Measurements from ENCODE around the gene MMEL1. TPM values are rescaled to one million over a fixed set of nuclear protein-coding genes. Genes with fewer than 3 reads are reported as not detected.
"Not testable (repeated sequence)": the region's sequence is repeated elsewhere in the genome, so short reads cannot be mapped to it uniquely, and the experiment has no call there.

Gene MMEL1
- total and polyA plus RNA-seq, 2 experiments from 2014 or later, result not detected

DNA sequence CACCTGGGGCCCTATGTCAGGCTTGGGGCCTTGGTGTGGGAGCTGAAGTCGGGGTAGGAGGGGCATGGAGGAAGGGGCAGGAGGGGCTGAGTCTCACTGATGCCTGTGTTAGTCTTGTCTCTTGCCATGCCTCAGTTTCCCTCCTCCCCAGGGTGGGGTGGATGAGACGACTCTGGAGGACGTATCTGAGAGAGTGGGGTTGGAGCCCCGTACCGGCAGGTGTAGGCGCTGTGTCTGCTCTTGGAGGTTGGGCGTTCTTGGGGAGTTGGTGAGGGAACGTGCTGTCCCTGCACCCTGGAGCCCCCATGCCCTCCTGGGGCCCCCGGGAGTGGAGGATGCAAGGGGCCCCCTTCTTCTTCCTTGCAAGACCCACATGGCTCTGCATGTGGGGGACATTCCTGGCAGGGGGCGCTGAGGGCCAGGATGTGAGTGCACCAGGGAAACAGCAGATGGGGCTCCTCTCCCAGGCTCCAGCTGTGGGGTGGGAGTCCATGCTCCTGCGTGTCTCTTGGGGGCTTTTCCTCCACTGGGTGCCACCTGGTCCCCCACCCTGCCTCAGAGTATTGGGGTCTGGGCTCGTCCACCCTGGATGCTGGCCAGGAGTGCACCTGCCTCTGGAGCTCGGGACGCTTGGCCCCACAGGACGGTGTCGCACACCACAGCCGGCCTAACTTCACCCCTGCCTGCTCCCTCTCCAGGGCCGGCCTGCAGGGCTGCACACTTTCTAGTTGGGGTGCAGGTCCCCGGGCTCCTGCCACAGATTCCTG is 78.0 kb downstream of the MMEL1 start:
- peak; percentile 29 to 40 for DNase-seq (ENCODE audit: low read depth in 1 of 2, low spot score in 1 of 2)
- no peak overlapping the region for H3K27ac ChIP-seq

DNA sequence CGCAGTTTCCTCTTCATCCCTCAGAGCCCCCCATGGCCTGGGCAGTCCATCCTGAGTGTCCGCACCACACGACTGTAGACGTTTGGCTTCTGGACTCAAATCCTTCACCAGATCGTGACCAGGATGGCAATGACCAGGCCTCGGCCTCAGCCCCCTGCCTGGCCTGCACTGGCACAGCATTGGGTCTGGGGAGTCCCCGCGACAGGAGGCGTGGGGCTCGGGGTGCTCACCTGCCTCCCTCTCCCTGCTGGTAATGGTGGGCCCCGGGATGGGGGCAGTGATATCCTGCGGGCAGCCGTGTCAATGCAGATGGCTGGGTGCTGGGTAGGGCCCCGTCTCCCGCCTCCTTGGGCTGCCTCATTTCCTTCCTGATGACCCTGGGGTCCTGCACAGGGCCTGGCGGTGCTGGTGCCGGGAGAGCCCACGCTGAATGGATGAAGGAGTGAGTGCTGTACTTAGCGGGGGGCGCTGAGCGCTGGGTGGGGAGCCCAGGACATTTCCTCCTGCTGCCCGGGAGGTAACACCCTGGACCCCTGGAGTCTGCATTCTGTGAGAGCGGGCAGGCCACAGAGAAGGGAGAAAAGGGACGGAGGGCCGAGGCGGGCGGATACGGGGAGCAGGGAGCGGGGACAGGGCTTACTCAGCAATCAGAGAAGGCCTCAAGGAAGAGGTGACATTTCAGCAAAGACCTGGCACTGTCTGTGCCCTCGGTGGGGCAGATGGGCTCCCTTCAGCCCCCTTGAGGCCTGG is 78.8 kb downstream of the MMEL1 start:
- DNase-seq (ENCODE audit: low read depth in 1 of 2, low spot score in 1 of 2), result no peak
- H3K4me3 ChIP-seq, result no peak overlapping the region
- H3K36me3 ChIP-seq, result no peaks in the 10 kb centered on the region
- no peaks in the 10 kb centered on the region for H3K9me3 ChIP-seq (ENCODE audit: low read depth)
- no peaks in the 10 kb centered on the region for H3K27me3 ChIP-seq
- H3K27ac ChIP-seq, result no peak overlapping the region
- TF ChIP-seq, protein P1, sequence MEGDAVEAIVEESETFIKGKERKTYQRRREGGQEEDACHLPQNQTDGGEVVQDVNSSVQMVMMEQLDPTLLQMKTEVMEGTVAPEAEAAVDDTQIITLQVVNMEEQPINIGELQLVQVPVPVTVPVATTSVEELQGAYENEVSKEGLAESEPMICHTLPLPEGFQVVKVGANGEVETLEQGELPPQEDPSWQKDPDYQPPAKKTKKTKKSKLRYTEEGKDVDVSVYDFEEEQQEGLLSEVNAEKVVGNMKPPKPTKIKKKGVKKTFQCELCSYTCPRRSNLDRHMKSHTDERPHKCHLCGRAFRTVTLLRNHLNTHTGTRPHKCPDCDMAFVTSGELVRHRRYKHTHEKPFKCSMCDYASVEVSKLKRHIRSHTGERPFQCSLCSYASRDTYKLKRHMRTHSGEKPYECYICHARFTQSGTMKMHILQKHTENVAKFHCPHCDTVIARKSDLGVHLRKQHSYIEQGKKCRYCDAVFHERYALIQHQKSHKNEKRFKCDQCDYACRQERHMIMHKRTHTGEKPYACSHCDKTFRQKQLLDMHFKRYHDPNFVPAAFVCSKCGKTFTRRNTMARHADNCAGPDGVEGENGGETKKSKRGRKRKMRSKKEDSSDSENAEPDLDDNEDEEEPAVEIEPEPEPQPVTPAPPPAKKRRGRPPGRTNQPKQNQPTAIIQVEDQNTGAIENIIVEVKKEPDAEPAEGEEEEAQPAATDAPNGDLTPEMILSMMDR (IDR thresholded peaks at IDR 0.05; ENCODE audit: low read depth, low read length), result no peak
- peaks cover 10% of the 10 kb centered on the region for H3K4me1 ChIP-seq (ENCODE audit: low read depth)

More for the DNA sequence above, 78.0 kb downstream of the MMEL1 start:
- H3K27me3 ChIP-seq, result no peaks in the 10 kb centered on the region
- TF ChIP-seq, protein P1 (IDR thresholded peaks at IDR 0.05; ENCODE audit: low read depth, low read length), result peak; percentile 42
- no peak overlapping the region for H3K4me3 ChIP-seq
- no peaks in the 10 kb centered on the region for H3K36me3 ChIP-seq
- no peaks in the 10 kb centered on the region for H3K9me3 ChIP-seq (ENCODE audit: low read depth)
- peaks cover 10% of the 10 kb centered on the region for H3K4me1 ChIP-seq (ENCODE audit: low read depth)

DNA sequence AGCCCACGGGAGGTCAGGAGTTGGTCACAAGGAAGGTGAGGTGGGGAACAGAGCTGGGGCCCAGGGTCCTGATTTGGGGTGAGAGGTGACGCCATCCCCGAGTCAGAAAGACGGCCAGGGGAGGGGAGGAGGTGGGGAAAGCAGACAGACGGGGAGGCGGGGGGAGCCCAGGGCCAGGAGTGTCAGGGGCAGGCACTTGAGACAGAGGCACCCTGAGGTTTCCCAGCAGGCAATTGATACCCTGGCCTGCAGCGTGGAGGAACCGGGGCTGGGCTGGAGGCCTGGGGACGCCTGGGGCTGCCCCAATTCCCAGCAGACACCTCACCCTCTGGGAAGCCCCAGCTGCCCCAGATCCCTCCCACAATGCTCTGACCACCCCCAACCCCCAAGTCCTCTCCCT is 79.7 kb downstream of the MMEL1 start:
- not testable (repeated sequence) for H3K4me1 ChIP-seq (ENCODE audit: low read depth); H3K9me3 ChIP-seq (ENCODE audit: low read depth); DNase-seq (ENCODE audit: low read depth in 1 of 2, low spot score in 1 of 2); H3K27ac ChIP-seq; H3K4me3 ChIP-seq; H3K27me3 ChIP-seq; H3K36me3 ChIP-seq

DNA sequence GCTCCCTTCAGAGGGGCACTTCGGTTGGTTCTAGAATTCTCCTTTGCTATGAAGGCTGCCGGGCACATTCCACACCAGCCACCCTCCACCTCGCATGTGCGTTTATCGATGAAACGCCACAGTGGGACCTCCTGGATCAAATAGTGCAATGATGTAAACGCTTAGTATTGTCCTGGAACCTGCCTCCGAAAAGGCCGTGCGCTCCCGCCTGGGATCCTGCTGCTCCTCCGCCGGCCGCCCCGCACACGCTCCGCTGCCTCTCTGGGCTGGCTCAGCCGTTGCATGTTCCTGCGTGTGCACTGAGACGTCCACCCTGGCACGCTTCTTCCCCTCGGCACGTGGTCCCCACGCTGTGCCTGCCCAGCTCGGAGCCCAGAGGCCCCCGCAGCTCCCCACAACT is 80.6 kb downstream of the MMEL1 start:
- Histone ChIP-seq H3K36me3 (no peaks in the 10 kb centered on the region), H3K27me3 (no peaks in the 10 kb centered on the region), H3K27ac (no peak overlapping the region), H3K4me1 (ENCODE audit: low read depth) (peaks cover 10% of the 10 kb centered on the region), H3K4me3 (no peak overlapping the region), H3K9me3 (ENCODE audit: low read depth) (no peaks in the 10 kb centered on the region)
- no peak for DNase-seq (ENCODE audit: low read depth in 1 of 2, low spot score in 1 of 2)
- TF ChIP-seq, protein P1 (IDR thresholded peaks at IDR 0.05; ENCODE audit: low read depth, low read length), result no peak

DNA sequence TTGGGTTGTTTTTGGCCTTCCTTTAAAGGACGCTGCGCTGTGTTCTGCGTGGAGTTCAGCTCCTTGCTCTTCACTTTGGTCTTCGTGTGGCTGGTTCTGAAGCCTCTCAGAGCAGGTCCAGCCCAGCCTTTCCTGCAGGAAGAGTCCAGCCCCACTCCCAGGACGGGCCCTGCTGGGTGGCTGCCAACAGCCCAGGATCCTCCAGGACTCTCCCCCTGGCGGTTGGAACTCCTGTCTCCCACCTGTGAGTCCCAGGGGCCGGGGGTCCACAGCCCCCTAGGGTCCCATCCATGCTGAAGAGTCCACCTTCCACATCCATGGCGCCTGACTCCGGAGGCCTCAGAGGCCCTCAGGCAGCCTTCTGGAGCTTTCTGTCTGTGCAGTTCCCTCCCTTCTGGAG is 81.3 kb downstream of the MMEL1 start:
- not testable (repeated sequence) for DNase-seq (ENCODE audit: low read depth in 1 of 2, low spot score in 1 of 2); H3K27ac ChIP-seq; H3K9me3 ChIP-seq (ENCODE audit: low read depth); H3K4me1 ChIP-seq (ENCODE audit: low read depth); H3K4me3 ChIP-seq; H3K27me3 ChIP-seq; H3K36me3 ChIP-seq

DNA sequence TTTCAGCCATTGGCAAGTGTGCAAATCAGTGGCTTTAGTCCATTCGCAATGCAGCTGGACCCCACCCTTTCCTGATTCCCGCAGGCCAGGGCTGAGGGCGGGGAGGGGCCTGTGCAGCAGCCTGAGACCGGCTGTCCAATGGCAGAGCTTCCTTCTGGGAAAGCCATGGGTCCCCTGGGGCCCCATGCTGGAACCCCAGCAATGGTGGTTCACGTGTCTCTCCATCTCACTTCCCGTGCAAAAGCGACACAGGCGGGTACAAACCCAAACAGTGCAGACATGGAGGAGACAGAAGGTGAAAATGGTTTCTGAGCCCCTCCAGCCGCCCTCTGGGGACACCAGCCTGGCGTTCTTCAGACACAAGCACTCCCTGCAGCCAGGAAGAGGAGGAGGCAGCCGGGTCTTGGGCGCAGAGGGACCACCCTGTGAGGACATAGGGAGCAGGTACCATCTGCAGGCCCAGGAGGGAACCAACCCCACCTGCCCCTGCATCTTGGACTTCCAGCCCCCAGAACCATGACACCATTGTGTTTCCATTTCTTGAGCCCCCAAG is 82.4 kb downstream of the MMEL1 start:
- H3K9me3 ChIP-seq (ENCODE audit: low read depth); H3K27me3 ChIP-seq; H3K4me3 ChIP-seq; DNase-seq (ENCODE audit: low read depth in 1 of 2, low spot score in 1 of 2); H3K36me3 ChIP-seq; H3K27ac ChIP-seq: not testable (repeated sequence)
- peaks cover 13% of the 10 kb centered on the region for H3K4me1 ChIP-seq (ENCODE audit: low read depth)

DNA sequence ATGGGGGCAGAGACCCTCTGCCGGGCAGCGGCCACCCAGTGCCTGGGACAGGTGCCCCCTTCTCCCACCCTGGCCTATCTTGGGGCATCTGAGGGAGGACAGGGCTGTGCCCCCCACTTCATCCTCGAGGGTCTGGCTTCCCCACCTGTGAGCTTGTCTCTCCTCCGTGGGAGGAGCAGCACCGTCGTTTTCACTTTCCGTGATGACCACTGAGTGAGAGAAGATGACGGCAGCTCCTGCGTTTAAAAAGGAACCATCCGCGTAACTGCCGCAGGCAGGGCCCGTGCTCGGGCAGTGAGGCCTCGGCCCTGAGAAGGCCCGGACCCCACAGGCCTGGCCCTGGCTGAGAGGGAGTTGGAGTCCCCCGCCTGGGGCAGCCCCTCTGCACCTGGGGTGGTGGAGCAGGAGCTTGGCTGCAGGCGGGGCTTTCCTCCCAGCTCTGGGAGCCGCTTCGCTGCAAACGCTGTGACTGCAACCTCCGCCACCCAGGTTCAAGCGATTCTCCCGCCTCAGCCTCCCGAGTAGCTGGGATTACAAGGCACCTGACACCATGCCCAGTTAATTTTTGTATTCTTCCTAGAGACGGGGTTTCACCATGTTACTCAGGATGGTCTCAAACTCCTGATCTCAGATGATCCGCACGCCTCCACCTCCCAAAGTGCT is 83.3 kb downstream of the MMEL1 start:
- H3K4me1 ChIP-seq (ENCODE audit: low read depth), result peaks cover 21% of the 10 kb centered on the region
- H3K27me3 ChIP-seq; H3K9me3 ChIP-seq (ENCODE audit: low read depth); H3K27ac ChIP-seq; DNase-seq (ENCODE audit: low read depth in 1 of 2, low spot score in 1 of 2); H3K36me3 ChIP-seq; H3K4me3 ChIP-seq: not testable (repeated sequence)

Data from cardiac muscle cell (in vitro differentiated cells and primary cell).